Frontal cortex (tissue), 4 donors: ENCODE data around the gene ANKRD11. TPM values are rescaled to one million over a fixed set of nuclear protein-coding genes. Genes with fewer than 3 reads are reported as not detected.
"Not testable (repeated sequence)": the region's sequence is repeated elsewhere in the genome, so short reads cannot be mapped to it uniquely, and the experiment has no call there.

Source experiments
- DNase-seq, 2 donors: peaks; one replicate each; pipeline ENCODE4 v3.0.0; 2012; ENCODE audit warnings: low spot score in 2 of 2
- FAIRE-seq: peaks from 2 replicates; lab custom pipeline; 2012; peaks lifted over from hg19 to GRCh38; lab: Jason Lieb, UNC
- total RNA-seq: library from RNA; depleted of rRNA; stranded (reverse); fragments of >200 nt; gene quantifications from one replicate; pipeline ENCODE4 v1.2.3, GENCODE V29; 2014
- donor health status: control.
- donor health status: control.
- donor health status: control.

ANKRD11 gene
- total RNA-seq, 1 donor from 2014 or later = 27.7 TPM

DNA sequence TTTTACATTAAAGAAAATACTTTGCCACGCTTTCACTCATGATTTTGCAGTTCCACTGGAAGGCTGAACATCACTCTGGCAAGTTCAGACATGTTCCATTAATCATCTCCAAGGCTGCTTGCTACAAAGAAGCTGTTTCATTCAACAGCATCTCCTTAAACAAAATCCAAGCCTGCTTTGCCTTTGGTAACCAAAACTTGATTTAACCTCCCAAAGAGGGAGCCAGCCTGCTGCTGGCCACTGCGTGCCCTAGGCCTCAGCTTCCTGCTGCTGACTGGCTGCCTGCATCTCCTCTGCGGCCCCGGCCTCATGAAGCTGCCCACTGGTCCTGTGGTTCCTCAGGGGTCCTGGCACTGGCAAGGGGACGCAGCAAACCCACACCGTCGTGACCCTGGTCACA lies 31.8 kb downstream of the ANKRD11 start:
- no peak for FAIRE-seq
- DNase-seq = no peak

- no peak for FAIRE-seq
Observed at GRCh38 chr16:89456419-89456959, 33.9 kb downstream of the ANKRD11 start.

DNA sequence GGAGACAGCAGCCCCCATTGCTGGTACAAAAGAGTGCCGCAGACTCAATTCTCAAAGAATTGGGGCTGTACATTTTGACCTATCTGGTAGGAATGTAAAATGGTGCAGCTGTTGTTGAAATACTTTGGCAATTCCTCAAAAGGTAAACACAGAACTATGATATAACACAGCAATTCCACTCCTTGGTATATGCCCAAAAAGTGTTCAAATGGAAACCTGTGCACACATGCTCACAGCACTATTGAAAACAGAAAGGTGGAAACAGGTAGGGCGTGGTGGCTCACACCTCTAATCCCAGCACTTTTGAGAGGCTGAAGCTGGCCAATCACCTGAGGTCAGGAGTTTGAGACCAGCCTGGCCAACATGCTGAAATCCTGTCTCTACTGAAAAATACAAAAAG lies 34.7 kb downstream of the ANKRD11 start:
- no peak for FAIRE-seq
- DNase-seq = no peak

More at GRCh38 chr16:89456419-89456959, 33.9 kb downstream of the ANKRD11 start:
- DNase-seq = no peak

DNA sequence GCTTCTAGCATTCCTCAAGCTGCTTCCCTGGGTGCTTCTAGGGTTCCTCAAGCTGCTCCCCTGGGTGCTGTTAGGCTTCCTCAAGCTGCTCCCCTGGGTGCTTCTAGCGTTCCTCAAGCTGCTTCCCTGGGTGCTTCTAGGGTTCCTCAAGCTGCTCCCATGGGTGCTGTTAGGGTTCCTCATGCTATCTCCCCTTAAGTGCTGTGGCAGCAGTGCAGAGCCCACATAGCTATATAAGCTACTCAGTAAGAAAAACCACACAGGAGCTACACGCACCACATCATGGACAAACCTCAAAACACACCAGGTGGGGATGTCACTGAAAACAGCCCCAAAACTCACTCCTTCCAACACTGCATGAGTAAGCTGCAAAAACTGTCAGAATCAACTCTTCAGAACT lies 35.2 kb downstream of the ANKRD11 start:
- DNase-seq (no peak), FAIRE-seq (no peak)

- DNase-seq, FAIRE-seq: not testable (repeated sequence)
Observed at GRCh38 chr16:89454378-89455125, 35.8 kb downstream of the ANKRD11 start.

- FAIRE-seq (no peak), DNase-seq (no peak)
Observed at GRCh38 chr16:89453501-89454321, 36.6 kb downstream of the ANKRD11 start.

DNA sequence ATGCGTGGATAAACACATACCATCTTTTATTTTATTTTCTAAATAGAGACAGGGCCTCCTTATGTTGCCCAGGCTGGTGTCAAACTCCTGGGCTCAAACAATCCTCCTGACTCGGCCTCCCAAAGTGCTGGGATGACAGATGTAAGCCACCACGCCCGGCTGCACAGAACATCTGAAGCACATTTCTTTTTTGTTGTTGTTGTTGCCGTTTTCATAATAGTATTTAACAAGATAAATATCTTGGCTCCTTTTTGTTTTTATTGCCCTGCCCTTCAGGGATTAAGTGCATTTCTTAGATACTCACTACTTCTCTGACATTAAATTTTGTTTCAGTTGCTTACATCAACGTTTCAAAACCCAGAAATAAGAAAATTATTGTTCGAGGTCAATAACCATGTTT lies 37.4 kb downstream of the ANKRD11 start:
- FAIRE-seq (no peak), DNase-seq (no peak)

DNA sequence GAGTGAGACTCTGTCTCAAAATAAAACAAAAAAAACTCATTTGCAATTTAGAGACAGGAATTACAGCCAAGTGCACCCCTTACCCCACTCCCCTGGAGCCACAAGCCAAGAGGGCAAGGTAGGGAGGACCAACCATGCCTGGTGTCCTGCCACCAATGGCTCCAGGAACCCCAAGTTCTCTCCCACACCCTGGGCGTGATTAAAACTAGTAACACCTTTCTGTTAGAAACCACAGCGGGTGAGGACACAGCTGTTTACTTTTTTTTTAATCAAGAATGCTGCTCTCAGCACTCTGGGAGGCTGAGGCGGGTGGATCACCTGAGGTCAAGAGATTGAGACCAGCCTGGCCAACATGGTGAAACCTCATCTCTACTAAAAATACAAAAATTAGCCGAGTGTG lies 38.1 kb downstream of the ANKRD11 start:
- FAIRE-seq (no peak), DNase-seq (no peak)

DNA sequence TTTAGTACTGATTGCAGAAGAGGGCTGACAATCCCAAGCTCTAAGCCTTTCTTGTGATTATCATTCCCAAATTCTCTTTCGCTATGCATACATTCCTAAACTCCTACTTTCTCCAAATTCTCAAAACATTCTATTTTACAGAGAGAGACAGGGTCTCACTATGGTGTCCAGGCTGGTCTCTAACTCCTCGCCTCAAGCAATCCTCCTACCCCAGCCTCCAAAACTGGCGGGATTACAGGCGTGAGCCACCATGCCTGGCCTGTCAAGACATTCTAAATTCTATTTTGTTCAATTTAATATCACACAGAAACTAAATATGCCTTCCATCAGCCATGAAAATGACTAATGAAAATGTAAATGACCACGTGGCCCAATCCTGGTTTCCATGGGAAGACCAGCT lies 39.8 kb downstream of the ANKRD11 start:
- FAIRE-seq = no peak
- DNase-seq = no peak

DNA sequence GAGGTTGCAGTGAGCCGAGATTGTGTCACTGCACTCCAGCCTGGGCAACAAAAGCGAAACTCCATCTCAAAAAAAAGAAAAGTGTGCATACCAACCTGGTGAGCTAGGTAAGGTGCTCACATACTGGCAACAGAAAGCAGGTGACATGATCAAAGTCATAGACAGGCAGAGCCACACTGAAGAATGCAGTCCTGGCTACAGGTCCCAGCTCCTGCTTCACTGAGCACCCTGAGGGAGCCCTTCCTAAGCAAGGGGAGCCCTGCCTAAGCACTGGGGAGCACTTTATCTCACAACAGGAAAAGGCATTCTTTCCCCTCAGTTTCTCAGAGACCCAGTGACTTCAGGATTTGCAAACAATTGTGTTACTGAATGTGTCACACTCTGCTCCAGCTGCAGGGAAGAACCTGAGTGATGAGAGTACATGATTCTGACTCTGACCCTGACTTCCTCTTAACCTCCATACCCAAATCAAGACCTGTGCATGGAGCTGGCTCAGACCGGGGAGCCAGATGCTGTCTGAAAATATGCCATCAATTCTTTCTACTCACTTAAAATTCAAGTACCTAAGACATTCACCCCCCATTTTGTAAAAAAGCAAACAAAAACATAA lies 40.5 kb downstream of the ANKRD11 start:
- no peak for FAIRE-seq

GRCh38 chr16:89448656-89449055 lies 41.7 kb downstream of the ANKRD11 start:
- DNase-seq (no peak), FAIRE-seq (no peak)

More for the DNA sequence above, 40.5 kb downstream of the ANKRD11 start:
- DNase-seq = no peak

DNA sequence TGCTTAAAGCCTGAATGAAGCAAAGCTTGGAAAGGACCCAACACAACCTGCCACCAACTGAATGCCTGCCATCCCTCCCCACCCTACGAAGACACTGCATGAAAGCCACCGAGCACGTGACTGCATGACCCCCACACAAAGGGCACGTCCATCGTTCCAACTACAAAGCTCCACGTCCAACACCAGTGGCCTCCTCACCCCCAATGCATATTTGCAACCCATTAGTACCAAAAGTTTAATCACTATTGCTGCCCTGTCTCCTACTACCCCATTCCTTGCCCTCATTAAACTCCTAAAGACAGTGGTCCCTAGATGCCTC lies 43.4 kb downstream of the ANKRD11 start:
- FAIRE-seq (no peak), DNase-seq (no peak)

DNA sequence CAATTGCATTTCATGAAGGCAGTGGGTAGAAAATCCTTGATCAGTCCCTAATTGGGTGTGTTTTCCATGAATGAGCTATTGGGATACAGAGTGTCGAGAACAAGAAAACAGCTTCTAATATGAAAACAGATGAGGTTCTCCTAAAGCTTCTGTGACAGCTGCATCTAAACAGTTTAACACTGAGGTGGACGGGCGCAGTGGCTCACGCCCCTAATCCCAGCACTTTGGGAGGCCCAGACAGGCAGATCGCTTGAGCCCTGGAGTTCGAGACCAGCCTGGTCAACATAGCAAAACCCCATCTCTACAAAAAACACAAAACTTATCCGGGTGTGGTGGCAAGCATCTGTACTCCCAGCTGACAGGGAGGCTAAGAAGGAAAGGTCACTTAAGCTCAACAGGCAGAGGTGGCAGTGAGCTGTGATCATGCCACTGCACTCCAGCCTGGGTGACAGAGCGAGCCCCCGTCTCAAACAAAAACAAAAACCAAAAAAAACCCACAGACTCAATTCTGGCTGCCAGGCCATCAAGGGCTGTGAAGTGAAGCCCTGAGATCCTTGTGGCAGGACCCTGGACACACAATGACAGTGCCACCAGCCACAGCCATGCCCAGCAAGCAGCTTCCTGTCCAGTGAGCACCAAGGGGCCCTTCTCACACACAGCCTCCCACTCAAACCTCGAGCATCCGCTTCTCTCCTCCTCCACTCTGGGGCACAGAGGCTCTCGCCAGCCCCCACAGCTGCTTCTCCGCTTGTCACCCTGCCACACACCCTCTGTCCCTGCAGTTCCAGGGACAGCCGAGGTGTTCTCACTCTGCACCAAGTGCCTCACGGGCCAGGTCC lies 44.0 kb downstream of the ANKRD11 start:
- FAIRE-seq (no peak), DNase-seq (no peak)

DNA sequence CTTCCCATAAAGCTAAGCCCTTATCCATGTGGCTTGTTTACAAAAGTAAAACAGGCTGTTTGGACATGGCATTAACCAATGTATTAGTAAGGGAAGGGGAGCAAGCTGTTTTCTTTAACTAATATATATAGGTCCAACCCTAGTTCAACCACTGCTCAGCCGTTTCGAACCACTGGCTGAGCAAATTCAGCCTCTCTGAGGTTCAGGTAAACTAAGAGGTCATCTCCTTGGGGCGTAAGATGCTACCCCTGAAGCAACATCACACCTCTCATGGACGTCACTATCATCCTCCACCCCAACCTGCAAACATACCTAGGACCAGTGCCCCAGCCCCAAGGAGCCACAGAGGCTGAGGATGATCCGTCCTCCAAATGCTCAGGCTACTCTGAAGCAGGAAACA lies 45.2 kb downstream of the ANKRD11 start:
- DNase-seq = no peak
- FAIRE-seq = no peak

- no peak for FAIRE-seq
Observed at GRCh38 chr16:89444728-89445127, 45.6 kb downstream of the ANKRD11 start.

GRCh38 chr16:89444151-89444723 lies 46.1 kb downstream of the ANKRD11 start:
- no peak for FAIRE-seq
- no peak for DNase-seq

More at GRCh38 chr16:89444728-89445127, 45.6 kb downstream of the ANKRD11 start:
- DNase-seq = no peak

- no peak for FAIRE-seq
- DNase-seq = no peak
Observed at GRCh38 chr16:89443727-89444084, 46.7 kb downstream of the ANKRD11 start.

GRCh38 chr16:89442990-89443726 lies 47.2 kb downstream of the ANKRD11 start:
- no peak for FAIRE-seq
- no peak for DNase-seq

DNA sequence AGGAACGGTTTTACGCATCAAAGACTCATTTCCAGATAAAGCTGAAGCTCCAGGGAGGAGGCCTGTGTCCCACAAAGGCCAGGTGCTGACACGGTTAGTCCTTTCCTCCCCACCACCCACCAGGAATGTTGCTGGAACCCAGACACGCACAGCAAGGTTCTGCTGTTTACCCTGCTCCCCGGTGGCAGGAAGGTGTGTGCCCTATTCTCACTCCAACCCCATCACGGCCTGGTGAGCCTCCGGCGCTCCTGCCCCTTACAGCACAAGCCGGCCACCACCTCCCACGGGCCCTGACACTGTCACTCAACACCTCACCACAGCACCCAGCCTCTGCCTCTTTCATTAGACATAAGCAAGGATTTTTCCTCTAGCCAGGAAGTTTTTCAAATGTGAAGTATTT lies 47.8 kb downstream of the ANKRD11 start:
- DNase-seq (no peak), FAIRE-seq (no peak)
